Transverse colon (tissue), 4 donors: Measurements from ENCODE around the gene ASPG. TPM values are rescaled to one million over a fixed set of nuclear protein-coding genes. Genes with fewer than 3 reads are reported as not detected.
A peak's percentile ranks its signal among the peaks of the same experiment; 100 is the strongest.

ENCODE experiments used
- DNase-seq: peaks from one replicate; pipeline ENCODE4 v3.0.0-alpha.2; 2019
- H3K27ac ChIP-seq, 4 donors: fragments of 200-600 bp; sonication (generic); 2 replicates each; pipeline ENCODE4 v1.5.1; 2016 to 2018; ENCODE audit warnings: inconsistent platforms in 4 of 4
- H3K27me3 ChIP-seq: fragments of 200-600 bp; sonication (generic); 2 replicates; pipeline ENCODE4 v1.5.1; 2017; ENCODE audit warnings: inconsistent platforms
- H3K36me3 ChIP-seq, 4 donors: fragments of 200-600 bp; sonication (generic); 2 replicates each; pipeline ENCODE4 v1.5.1; 2017 to 2019; ENCODE audit warnings: inconsistent platforms in 4 of 4
- H3K4me1 ChIP-seq, 4 donors: fragments of 200-600 bp; sonication (generic); 2 replicates each; pipeline ENCODE4 v1.5.1; 2017 to 2020; ENCODE audit warnings: inconsistent platforms in 4 of 4
- H3K4me3 ChIP-seq, 4 donors: fragments of 200-600 bp; sonication (generic); 1 replicate in 1 of 4; 2 replicates in 3 of 4; pipeline versions ENCODE4 v1.5.1 to v1.6.1; 2017 to 2019; ENCODE audit warnings: inconsistent platforms in 4 of 4
- H3K9me3 ChIP-seq, 2 donors: fragments of 200-600 bp; sonication (generic); 2 replicates each; pipeline ENCODE4 v1.5.1; 2017 to 2019; ENCODE audit warnings: inconsistent platforms in 2 of 2
- EP300 ChIP-seq: sonication (generic); formaldehyde crosslinking; IDR thresholded peaks from one replicate; pipeline ENCODE4 v1.6.1; 2017; ENCODE audit warnings: antibody characterized with exemption, low read depth
- POLR2A ChIP-seq: fragments of 450-650 bp; IDR thresholded peaks from one replicate; pipeline ENCODE4 v1.6.1; 2016; ENCODE audit warnings: antibody characterized with exemption, mild to moderate bottlenecking, moderate library complexity
- POLR2AphosphoS5 ChIP-seq, 3 donors: sonication (generic); formaldehyde crosslinking; IDR thresholded peaks; one replicate each; pipeline ENCODE4 v1.6.1; 2016; ENCODE audit warnings: antibody characterized with exemption in 3 of 3
- WGBS, 2 donors: methylation state at CpG; one replicate each; pipeline ENCODE4 v1.1.5; 2018; ENCODE audit warnings: low coverage in 1 of 2; 5-methylcytosine and 5-hydroxymethylcytosine counted together
- in situ Hi-C, 4 donors: fragments of 200-750 bp; cut with MboI; loops; one replicate each; pipeline versions ENCODE4 v1.15.0 to v1.15.1; 2017; ENCODE audit warnings: low sequenced_read_pairs in 3 of 4, low pct_ligation_motif_present in 1 of 4, low pct_unique_long_range_greater_than_20kb in 1 of 4
- intact Hi-C: fragments of 100-400 bp; cut with DNase I; formaldehyde crosslinking; loops from one replicate; pipeline ENCODE4 v1.15.1; 2023; ENCODE audit warnings: low total_unique reads
- total RNA-seq, 4 donors: library from RNA; depleted of rRNA; stranded (reverse); fragments of >200 nt; gene quantifications; one replicate each; pipeline ENCODE4 v1.1.0, GENCODE V29; 2016
- TF ChIP-seq, protein P1 (sequence below), 5 experiments: fragments of 200-600 bp in 3 of 5; fragments of 450-650 bp in 2 of 5; sonication (generic) in 3 of 5; IDR thresholded peaks; 1 replicate in 2 of 5; 2 replicates in 3 of 5; pipeline ENCODE4 v1.5.1; 2016 to 2017; ENCODE audit warnings: antibody characterized with exemption in 5 of 5, inconsistent platforms in 3 of 5, mild to moderate bottlenecking in 2 of 5, moderate library complexity in 1 of 5

The ASPG gene
- total RNA-seq, 4 donors from 2014 or later: 4.4 to 20.3 (median 8.7) TPM

DNA sequence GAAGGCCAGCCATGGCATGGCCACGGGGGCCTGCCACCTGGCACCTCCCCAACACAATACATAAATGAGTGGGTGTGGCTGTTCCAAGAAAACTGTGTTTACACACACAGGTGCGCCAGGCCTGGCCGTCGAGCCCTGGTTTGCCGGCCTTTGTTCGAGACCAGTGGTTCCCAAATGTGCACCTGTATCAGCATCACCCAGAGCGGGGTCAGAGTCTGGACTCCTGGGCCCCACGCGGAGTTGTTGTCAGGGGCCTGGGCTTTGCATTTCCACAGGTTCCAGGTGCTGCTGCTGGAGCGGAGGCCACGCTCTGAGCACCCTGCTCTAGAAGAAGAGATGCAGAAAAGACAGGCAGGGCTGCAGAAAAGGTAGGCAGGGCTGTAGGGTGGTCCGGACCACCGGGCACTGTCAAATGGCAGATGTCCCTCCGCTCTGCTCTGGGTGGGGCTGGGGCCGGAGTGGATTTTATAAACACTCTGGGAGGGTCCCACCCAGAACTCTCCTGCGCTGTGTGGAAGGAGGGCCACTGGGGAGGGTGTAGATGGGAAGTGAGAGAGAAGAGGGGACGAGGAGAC is 4.2 kb upstream of the ASPG start:
- in situ Hi-C loops (no loop called here), intact Hi-C loops (loop anchor here (5.0 kb wide), 1 partner anchor 481 kb away; no protein-coding TSS in a partner anchor)
- no peaks in the 10 kb centered on the region for H3K36me3 ChIP-seq
- H3K9me3 ChIP-seq: no peaks in the 10 kb centered on the region
- DNase-seq: peak; percentile 85
- H3K27me3 ChIP-seq: peaks cover 14% of the 10 kb centered on the region
- H3K27ac ChIP-seq: peak overlapping the region; percentile 77 to 83 (median 80)
- WGBS, 2 donors: 69 to 70% methylated on average over 5 to 14 of the region's 17 CpGs
- H3K4me3 ChIP-seq: peak overlapping the region in 2 of 4 donors; percentile 8 to 21
- peak; percentile 36 to 62 (median 48) for TF ChIP-seq POLR2AphosphoS5 (IDR thresholded peaks at IDR 0.05)
- TF ChIP-seq, protein P1, sequence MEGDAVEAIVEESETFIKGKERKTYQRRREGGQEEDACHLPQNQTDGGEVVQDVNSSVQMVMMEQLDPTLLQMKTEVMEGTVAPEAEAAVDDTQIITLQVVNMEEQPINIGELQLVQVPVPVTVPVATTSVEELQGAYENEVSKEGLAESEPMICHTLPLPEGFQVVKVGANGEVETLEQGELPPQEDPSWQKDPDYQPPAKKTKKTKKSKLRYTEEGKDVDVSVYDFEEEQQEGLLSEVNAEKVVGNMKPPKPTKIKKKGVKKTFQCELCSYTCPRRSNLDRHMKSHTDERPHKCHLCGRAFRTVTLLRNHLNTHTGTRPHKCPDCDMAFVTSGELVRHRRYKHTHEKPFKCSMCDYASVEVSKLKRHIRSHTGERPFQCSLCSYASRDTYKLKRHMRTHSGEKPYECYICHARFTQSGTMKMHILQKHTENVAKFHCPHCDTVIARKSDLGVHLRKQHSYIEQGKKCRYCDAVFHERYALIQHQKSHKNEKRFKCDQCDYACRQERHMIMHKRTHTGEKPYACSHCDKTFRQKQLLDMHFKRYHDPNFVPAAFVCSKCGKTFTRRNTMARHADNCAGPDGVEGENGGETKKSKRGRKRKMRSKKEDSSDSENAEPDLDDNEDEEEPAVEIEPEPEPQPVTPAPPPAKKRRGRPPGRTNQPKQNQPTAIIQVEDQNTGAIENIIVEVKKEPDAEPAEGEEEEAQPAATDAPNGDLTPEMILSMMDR (IDR thresholded peaks at IDR 0.05): no peak
- peaks cover 19 to 65% (median 59%) of the 10 kb centered on the region in 4 donors for H3K4me1 ChIP-seq

DNA sequence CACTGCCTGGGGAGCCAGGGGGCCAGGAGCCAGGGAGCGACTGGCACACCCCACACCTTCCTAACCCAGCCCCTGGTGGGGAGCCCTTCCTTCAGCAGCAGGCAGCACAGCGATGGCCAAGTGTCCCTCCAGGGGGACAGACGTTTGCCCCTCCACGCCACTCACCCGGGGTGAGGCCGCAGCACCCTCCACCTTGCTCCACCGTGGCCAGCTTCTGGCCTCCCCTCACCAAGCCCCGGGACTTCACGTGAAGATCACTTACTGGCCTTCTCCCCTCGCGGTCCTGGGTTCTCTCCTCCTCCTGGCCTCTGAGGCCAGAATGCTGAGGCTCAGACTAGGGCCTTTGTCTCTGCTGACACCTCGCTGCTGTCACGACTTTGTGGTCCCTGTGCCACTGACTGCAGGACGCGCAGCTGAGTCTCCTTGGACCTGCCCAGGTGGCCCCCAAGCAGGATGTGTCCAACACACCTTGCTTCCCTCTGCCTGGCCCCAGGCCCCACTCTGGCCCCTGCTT is 3.5 kb upstream of the ASPG start:
- peak overlapping the region; percentile 77 to 83 (median 80) for H3K27ac ChIP-seq
- H3K36me3 ChIP-seq: no peaks in the 10 kb centered on the region
- in situ Hi-C loops: no loop called here
- H3K4me1 ChIP-seq: peaks cover 19 to 72% (median 65%) of the 10 kb centered on the region in 4 donors
- intact Hi-C loops: loop anchor here (5.0 kb wide), 1 partner anchor 480 kb away; no protein-coding TSS in a partner anchor
- 65% methylated on average over 15 of the region's 15 CpGs; no CpG with 5 or more reads in 1 of the 2 donors for WGBS, 2 donors
- no peaks in the 10 kb centered on the region for H3K9me3 ChIP-seq
- DNase-seq: no peak
- peaks cover 18% of the 10 kb centered on the region for H3K27me3 ChIP-seq
- H3K4me3 ChIP-seq: peak overlapping the region in 1 of 4 donors; percentile 8
- no peak for TF ChIP-seq EP300
- TF ChIP-seq POLR2A: no peak
- TF ChIP-seq, protein P1 (IDR thresholded peaks at IDR 0.05): no peak
- no peak for TF ChIP-seq POLR2AphosphoS5 (IDR thresholded peaks at IDR 0.05)

DNA sequence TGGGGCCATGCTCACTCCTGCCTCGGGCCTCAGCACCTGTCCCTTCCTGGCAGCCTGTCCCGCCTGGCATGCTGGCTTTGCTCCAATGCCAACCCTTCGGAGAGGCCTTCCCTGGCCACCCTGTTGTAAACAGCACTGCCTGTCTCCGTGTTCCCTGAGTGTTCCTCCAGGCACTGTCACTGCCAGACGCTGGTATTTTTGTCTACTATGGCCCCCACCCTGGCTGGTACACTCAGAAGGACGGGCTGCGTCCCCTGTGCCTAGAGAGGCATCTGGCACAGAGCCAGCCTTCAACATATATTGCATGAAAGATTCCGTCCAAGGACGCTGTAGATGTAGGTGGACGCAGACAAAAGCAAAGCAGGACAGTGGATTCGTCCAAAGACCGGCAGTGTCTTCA is 2.7 kb upstream of the ASPG start:
- Histone ChIP-seq H3K36me3 (no peaks in the 10 kb centered on the region), H3K9me3 (no peaks in the 10 kb centered on the region), H3K4me3 (no peak overlapping the region), H3K27ac (peak overlapping the region; percentile 77 to 83 (median 80)), H3K4me1 (peaks cover 25 to 80% (median 73%) of the 10 kb centered on the region in 4 donors), H3K27me3 (peaks cover 18% of the 10 kb centered on the region)
- DNase-seq: peak; percentile 86
- intact Hi-C loops: loop anchor here (5.0 kb wide), 1 partner anchor 479 kb away; no protein-coding TSS in a partner anchor
- in situ Hi-C loops: no loop called here
- WGBS, 2 donors: 40% methylated on average over 12 of the region's 12 CpGs; no CpG with 5 or more reads in 1 of the 2 donors
- TF ChIP-seq POLR2AphosphoS5 (IDR thresholded peaks at IDR 0.05) (peak in 2 of 3 donors; percentile 57 to 73), EP300 (no peak), POLR2A (peak; percentile 40)

DNA sequence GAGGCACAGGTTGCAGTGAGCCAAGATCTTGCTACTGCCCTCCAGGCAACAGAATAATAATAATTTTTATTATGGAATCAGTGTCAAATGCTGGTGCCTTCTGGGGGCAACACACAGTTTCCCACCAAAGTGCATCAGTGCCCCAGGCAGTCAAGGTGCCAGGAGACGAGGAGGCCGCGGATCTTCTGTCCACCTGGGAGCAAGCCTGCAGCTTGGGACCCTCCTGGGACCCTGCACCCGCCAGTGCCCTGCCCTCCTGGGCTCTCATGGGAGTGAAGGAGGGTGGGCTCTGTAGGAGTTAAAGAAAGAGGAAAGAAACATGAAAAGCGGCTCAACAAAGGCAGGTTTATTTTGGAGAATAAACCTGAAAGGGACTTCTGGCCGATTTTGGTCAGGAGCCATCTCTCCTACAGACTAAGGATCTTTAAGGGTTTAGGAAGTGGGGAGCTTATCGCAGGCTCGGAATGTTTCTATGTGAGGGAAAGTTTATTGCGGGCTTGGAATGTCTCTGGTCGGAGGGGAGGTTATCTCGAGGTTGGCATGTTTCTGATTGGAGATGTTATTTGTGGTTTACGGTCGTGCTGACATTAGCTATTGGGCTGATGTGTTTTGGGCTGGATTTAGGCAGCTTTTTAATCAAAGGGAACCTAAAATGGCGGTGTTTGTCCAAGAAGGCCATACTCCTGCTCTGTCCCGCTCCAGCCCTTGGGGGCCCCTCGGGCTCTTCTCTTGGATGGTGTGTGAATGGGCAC is 1.1 kb upstream of the ASPG start:
- WGBS, 2 donors: 58 to 60% methylated on average over 10 to 16 of the region's 16 CpGs

More for the DNA sequence above, 1.1 kb upstream of the ASPG start:
- Histone ChIP-seq H3K9me3 (no peaks in the 10 kb centered on the region), H3K4me3 (no peak overlapping the region), H3K27me3 (peaks cover 18% of the 10 kb centered on the region), H3K36me3 (no peaks in the 10 kb centered on the region), H3K27ac (peak overlapping the region; percentile 30 to 82 (median 78)), H3K4me1 (peaks cover 29 to 81% (median 74%) of the 10 kb centered on the region in 4 donors)
- in situ Hi-C loops (no loop called here), intact Hi-C loops (loop anchor here (5.0 kb wide), 1 partner anchor 478 kb away; no protein-coding TSS in a partner anchor)
- DNase-seq: no peak
- TF ChIP-seq EP300 (no peak), POLR2AphosphoS5 (IDR thresholded peaks at IDR 0.05) (no peak), POLR2A (no peak)
- TF ChIP-seq, protein P1 (IDR thresholded peaks at IDR 0.05): no peak
